Medulla oblongata (tissue), 1 donor: Measurements from ENCODE around the gene PDLIM5.
"Not testable (repeated sequence)": the region's sequence is repeated elsewhere in the genome, so short reads cannot be mapped to it uniquely, and the experiment has no call there.

Experiments used
- DNase-seq: peaks from one replicate; pipeline ENCODE4 v3.0.0-alpha.2; 2015; ENCODE audit errors: extremely low spot score

The PDLIM5 gene

DNA sequence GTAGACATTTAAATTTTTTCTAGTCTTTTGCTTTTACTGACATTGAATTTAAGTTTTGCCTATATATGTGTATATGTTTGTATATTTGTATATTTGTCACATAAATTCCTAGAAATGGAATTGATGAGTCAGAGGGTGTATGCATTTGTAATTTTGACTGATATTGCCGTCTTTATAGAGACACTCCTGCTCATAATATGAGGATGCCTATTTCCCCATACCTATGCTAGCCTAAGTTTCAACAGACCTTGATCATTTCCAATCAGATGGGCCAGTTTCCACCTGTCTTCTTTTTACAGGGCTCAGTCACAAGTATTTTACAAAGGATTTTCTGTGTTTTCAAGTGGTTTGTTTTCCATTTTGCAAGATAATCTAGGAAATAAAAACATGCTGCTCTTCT is 10.8 kb downstream of the PDLIM5 start:
- no peak for DNase-seq

DNA sequence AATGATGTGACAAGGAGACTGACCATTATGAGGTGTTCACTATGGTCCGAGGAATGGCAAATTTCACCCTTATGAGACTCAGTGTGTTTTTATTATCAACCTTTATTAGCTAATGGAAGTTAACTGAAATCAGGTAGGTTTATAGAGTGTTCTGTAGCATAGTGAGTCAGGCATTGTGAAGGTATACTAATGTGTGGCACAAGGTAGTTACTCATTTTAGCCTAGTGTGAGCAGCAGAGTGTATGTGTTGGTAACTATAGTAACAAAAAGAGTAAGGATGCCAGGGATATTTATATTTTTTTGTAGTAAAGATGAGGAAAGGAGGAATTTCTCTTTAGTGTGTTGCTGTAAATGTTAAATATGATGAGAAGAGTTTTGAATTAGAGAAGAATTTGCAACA is 12.0 kb downstream of the PDLIM5 start:
- DNase-seq = no peak

DNA sequence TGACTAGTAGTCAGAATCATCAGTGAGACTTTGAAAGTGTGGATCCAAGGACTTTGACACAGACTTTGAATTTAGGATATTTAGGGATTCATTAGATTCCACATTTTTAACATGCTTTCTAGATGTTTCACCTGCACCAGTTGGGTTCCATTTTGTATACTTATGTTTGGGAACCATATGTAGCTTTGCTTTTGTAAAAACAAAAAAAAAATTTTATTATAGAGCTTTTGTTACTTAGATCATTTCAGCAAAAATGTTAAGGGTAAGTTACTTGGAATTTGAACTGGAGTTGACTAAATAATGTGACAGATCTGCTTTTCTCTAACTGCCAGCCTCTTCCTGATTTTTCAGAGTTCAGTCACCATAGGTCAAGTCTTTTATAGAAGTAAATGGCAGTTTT is 14.6 kb downstream of the PDLIM5 start:
- no peak for DNase-seq

DNA sequence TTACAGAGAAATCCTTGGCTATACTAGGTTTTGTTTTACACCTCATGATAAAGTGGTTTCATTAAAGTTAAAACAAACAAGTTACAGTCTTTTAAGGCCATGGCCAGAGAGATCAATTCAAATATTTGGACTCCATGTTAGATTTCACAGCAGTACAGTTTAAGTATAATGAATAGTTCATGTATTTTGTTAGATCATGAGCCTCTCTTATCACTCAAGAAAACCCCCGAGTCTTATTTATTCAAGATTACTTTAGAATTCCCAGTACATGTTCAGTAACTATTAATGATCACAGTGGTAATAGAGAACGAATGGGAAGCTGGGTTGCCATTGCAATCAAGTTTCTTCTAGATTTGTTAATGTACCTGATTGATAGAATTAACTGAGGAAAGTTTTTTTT is 15.2 kb downstream of the PDLIM5 start:
- no peak for DNase-seq

DNA sequence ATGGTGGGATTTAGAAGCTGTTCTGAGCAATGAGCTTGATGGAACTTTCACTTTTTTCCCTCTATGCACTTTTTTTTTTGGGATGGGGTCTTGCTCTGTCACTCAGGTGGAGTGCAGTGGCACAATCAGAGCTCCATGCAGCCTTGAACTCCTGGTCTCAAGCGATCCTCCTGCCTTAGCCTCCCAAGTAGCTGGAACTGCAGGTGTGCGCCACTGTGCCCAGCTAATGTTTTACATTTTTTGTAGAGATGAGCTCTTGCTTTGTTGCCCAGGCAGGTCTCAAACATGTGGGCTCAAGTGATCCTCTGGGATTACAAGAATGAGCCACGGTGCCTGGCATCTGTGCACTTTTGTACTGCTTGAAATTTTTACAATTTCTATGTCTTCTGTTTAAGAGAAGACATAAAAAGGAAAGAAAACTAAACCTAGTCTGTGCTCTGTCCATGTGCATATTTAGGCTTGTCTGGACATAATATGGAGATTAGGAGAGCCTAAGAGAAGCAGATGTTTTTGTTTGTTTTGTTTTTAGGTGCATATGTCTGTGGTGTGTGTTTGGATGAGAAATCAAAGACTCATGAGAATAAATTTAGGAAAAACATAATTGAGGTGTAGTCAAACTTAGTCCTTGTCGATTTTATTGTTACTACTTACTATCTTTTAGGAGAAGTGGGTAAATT is 16.5 kb downstream of the PDLIM5 start:
- DNase-seq = no peak

DNA sequence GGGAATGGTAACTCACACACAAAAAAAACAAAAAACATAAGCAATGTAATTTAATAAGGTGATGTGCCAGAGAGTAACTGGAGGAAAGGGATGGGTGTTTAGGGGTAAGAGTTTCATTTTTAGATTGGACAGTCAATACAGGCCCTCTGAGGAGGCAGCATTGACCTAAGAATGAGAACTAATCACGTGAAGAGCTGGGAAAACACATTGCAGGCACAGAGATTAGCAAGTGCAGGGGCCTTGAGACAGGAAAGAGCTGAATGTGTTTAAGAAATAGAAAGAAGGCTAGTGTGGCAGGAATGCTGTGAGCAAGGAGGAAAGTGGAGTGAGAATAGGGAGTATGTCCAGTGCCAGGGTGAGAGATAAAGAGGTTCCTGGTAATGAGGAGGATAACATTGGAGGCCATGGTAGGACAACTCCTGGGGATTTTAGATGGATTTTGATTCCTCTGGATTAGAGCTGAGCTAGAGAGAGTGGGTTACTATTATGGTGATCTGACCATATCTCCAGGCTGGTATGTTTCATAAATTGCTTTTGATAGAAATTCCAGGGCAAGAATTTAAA is 17.6 kb downstream of the PDLIM5 start:
- DNase-seq = no peak

DNA sequence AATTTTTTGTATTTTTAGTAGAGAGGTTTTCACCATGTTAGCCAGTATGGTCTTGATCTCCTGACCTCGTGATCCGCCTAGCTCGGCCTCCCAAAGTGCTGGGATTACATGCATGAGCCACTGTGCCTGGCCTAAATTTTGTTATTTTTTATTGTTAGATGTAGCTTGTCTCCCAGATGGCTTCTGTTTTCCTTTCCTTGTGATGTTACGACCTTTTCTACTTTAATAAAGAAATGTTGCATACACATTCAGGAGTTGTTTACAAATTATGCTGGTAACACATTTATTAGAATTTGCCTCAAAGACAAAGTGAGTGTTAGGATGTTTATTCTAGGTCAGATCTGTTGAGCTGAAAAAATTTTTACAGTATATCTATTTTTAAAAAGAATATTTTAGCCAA is 18.4 kb downstream of the PDLIM5 start:
- no peak for DNase-seq

DNA sequence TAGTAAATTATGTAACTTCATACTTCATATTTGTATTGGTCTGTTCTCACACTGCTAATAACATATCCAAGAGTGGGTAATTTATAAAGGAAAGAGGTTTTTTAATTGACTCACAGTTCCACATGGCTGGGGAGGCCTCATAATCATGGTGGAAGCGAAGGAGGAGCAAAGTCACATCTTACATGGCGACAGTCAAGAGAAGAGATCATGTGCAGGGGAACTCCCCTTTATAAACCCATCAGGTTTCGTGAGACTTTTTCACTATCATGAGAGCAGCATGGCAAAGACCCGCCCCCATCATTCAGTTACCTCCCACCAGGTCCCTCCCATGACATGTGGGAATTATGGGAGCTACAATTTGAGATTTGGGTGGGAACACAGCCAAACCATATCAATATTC is 19.0 kb downstream of the PDLIM5 start:
- not testable (repeated sequence) for DNase-seq

DNA sequence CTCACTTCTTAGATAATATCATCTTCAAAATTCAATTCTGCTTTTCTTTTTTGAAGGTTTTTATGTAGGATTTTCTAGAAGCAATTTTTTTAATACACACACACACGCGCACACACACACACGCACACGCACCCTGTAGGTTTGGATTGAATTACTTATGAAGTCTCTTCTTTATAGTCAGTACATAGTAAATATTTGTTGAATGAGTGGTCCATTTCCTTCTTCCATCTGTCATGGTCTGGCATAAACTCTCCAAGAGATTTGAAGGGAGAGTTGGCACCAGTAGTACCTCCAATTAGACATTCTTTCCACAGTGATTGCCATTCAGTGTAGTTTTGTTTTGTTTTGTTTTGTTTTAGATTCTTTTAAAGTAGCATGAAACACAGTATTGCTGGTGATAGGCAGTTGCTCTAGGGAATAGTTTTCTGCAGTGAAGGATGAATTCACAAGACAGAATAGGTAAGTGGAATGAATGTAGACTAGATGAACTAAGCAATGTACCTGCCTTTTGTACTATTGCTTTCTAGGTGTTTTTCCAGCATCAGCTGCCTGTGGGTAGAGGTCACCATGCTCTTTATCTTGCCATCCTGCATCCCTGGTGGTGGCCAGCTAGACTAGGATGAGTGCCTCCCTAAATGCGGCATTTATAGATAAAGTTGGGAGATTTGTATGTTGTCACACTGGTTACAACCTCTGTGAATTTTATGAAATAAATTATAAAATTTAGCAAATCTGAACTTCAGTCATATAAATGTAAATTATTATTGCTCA is 20.5 kb downstream of the PDLIM5 start:
- no peak for DNase-seq

DNA sequence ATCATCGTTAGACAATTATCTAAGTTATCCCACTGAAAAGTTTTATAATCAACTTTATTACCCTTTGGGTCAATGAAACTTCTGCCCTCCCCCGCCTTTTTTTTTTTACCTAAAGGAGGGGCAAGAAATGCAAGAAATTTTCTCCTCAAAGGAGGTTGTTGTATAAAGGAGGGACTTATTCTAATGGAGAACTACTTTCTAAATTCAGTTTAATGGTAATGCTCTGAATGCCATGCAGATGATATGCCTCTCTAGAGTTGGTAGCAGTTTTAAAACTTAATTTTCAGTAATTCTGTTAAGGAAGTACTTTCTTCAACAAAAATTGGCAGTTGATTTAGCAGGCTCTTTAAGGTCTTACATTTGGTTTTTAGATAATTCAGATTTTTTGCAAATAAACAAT is 23.3 kb downstream of the PDLIM5 start:
- no peak for DNase-seq

DNA sequence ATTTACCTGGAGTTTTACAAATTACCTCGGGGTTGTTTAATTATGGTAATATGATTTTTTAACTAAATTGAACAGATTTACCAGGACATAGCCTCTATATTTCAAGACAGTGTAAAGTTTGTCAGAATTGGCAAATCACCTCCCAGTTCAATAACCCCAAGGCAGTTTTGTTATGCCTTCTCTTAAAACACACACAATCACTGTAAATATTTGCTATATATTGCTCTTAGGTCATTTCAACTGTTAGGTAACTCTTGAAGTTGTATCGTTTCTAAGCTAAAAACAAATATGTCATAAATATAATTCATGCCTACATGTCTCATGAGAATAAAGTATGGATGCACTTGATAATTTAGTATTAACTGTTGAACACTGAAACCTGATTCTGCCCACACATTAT is 24.1 kb downstream of the PDLIM5 start:
- DNase-seq = no peak

DNA sequence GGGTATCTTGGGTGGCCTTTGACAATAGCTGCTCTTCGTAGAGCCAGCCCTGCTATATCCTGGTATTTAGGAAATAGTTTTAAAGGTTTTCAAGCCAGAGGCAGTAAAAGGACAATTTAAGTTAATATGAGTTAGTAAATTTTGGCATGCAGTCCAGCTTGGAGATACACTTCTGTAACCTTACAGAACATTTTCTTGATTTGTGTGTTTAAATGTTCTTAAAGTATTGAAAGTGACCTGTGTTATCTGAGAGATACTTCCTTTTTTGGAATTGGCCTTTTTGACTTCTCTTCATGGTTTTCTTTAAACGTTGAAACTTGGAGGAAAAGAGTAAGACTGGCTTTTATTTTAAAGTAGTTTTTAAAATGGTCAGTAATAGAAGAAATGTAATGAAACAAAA is 25.5 kb downstream of the PDLIM5 start:
- no peak for DNase-seq

DNA sequence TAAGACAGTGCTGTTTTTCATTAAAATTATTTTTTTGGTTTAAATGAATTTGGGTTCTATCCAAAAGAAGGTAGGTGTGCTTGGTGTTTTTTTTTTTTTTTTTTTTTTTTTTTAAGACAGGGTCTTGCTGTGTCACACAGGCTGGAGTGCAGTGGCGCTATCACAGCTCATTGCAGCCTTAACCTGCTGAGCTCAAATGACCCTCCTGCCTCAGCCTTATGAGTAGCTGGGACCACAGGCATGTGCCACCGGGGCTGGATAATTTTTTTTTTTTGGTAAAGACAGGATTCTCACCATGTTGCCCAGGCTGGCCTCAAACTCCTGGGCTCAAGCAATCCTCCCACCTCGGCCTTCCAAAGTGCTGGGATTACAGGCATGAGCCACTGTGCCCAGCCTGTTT is 27.1 kb downstream of the PDLIM5 start:
- not testable (repeated sequence) for DNase-seq

DNA sequence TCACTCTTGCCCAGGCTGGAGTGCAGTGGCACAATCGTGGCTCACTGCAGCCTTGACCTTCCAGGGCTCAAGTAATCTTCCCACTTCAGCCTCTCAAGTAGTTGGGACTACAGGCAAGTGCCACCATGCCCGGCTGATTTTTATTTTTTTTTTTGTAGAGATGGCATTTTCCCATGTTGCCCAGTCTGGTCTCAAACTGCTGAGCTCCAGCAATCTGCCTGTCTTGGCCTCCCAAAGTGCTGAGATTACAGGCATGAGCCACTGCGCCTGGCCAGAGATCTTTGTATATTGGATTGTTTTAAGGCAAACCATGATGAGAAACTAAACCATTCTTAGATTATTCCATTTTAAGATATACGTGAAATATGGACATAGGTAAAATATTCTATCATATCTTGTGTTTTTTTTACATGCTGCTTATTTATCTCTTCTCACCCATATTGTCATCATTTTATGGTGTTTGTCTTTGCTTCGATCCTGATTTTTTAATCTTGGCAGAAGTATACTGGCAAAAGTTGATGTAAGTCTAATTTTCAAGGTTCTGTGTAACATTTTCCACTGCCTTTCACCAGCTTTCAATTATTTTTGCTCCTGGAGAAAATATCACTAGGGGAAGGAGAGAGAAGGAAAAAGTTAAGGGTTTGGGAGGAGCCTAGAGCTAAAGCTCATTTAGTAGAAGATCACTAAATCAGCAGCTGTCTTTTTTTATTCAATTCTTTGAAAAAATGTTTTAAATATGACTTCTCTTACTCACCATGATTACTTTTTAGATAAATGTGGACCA is 27.8 kb downstream of the PDLIM5 start:
- DNase-seq = no peak

DNA sequence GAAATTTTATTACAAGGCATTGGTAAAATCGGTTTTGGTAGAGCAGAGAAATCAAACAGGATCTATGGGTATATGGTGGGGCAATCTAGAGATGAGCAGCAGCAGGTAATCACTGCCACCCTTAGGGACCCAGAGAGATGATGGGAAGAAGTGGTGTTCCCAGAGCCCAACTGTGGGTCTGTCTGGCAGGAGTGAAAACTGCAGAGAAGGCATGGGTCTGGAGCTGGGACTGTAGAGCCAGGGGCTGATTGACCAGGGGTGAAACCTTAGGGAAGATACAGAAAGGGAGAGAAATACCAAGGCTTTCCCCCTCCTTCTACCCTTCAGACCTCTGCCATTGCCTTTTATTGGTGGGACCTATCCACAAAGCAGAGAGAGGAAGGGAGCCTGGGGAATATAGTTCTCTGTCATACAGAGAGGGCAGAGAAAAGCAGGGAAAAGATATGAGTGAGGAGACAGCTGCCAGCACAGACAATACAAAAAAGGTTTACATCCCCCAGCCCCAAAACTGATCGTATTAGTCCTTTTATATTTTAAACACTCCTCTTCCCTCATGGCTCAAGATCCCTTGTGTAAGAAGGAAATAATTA is 28.7 kb downstream of the PDLIM5 start:
- no peak for DNase-seq

DNA sequence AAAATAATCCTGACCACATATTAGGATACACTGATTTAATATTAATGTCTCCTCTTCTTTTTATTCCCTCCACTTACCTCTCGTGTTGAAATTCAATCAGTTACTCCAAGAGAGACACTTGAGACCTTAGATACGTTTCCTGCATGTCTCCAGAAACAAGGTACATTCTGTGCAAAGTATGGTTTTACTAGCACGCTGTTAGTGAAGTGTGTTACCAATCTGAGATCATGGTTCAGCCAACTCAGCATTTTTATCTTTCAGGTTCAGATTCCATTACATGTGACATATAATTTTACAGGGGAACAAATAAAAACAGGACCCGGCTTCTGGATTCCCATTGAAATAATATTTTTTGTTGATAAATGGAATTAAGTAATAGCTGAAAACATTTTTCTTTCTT is 32.2 kb downstream of the PDLIM5 start:
- no peak for DNase-seq

DNA sequence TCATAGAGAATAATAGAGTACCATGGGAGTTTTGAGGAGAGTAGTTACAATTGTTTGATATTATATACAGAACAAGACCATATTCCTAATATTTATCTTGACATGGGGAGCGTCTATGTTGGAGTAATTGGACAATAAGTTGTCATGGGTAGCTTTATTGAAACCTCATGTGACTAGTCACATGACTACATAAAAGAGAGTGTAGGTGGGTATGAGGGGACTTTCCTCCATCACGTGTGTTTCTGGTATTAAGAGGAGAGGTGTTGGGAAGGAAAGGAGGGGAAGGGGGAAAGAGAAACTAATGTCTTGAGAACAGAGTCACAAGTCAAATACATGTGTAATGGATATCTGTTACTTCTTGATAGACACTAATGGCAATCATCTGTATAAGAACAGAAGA is 33.1 kb downstream of the PDLIM5 start:
- no peak for DNase-seq

DNA sequence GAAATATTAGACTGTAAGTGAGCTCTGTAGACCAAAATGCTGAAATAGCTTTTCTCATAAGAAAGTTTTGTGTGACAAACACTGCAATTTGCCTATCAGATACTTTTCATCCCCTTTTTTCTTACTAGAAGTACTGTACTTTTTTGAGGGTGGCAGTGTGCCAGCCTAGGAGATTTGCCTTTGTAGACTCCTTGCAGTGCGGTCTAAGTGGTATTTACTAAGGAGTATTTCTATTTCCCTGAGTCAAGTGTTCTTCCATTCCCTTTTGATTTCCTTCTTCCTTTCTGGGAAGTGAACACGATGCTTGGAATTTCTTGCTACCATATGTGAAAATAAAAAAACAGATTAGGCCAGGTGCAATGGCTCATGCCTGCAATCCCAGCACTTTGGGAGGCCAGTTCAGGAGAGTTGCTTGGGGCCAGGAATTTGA is 34.6 kb downstream of the PDLIM5 start:
- no peak for DNase-seq

DNA sequence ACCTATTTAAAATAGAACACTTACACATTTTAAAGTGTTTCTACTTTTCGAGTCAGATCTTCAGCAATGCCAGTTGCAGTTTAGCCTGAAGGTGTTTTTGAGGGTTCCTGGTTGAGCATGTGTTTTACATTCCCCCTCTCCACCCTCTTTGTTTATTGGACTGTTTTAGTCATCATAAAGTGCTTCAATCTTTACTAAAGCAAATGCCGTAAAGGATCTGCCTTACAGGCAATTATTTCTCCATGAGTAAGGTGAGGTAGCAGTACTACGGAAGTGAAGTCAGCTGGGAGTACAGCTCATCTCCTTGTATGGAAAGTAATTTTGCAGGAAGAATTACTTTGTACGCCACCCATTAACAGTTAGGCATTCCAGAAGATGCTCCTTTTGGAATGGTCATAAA is 36.9 kb downstream of the PDLIM5 start:
- DNase-seq = no peak

DNA sequence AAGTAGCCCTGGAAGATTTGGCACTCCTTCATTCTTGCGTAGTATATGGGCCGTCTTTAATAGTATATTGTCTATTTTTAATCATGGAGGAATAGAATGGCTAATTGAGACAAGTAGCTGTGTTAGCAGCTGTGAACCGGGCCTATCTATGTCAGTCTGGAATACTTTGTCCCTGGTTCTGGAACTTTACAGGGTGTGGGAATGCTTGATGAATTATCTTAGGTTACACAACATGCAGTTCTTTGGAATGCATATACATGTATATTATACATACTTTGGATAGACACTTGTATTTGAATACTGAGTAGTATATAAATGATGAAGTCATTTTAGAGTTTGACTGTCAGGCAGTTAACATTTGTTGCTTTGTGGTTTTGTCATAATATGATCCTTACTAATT is 37.4 kb downstream of the PDLIM5 start:
- no peak for DNase-seq

DNA sequence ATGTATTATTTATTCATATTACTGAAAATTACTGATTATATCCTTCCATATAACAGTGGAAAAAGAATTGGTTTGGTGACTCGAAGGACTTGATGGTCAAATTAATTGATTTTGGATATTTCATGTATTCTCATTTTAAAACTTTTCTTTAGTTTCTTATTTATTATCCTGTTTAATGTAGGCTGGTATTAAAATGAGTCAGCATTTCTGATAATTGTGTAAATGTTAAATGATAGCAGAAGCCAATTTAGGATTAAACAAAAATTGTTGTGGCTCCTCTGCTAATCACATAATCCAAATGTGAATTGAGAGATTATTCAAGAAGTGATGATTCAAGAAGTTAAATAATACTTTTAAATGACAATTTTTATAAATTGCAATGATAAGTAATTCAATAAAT is 38.7 kb downstream of the PDLIM5 start:
- no peak for DNase-seq

DNA sequence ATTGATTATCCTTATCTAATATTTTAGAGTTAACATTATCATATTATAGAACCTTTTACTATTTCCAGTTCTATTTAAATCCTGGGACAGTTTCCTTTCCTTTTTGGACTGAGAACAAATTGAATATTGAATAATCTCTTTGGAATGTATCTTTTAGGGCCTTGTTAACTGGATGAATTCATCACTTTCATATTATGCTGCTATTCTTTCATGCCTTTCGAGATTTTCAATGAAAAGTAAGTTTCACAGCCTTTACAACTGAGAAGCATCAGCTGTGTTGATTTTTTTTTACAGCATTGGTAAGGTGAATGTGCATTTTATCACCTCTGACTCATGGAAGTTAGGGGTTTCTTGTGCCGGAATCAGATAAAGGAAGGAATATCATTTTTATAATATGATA is 39.6 kb downstream of the PDLIM5 start:
- no peak for DNase-seq
